Measurements from ENCODE around the gene MICAL2. TPM values are rescaled to one million over a fixed set of nuclear protein-coding genes. Genes with fewer than 3 reads are reported as not detected.
A peak's percentile ranks its signal among the peaks of the same experiment; 100 is the strongest.

MICAL2 gene
- total RNA-seq, 3 donors from 2014 or later: 263 to 384 (median 312) TPM

- intact Hi-C loops (cut with DNase I, micrococcal nuclease): no loop called here
- no peak for TF ChIP-seq CTCF (IDR thresholded peaks at IDR 0.05)
- DNase-seq: no peak
- Histone ChIP-seq H3K4me1 (ENCODE audit: low read depth) (peaks cover 25% of the 10 kb centered on the region), H3K4me3 (no peak overlapping the region), H3K9me3 (no peaks in the 10 kb centered on the region), H3K36me3 (ENCODE audit: low read depth) (no peaks in the 10 kb centered on the region)
- ATAC-seq: no peak
These were observed 65.4 kb downstream of the MICAL2 start for GRCh38 chr11:12175694-12176241.

GRCh38 chr11:12176410-12176809 is 66.0 kb downstream of the MICAL2 start:
- peaks cover 24% of the 10 kb centered on the region for H3K4me1 ChIP-seq (ENCODE audit: low read depth)
- no peak for ATAC-seq

GRCh38 chr11:12177739-12178338 is 67.4 kb downstream of the MICAL2 start:
- peaks cover 16% of the 10 kb centered on the region for H3K4me1 ChIP-seq (ENCODE audit: low read depth)
- ATAC-seq (no peak), DNase-seq (no peak)
- no peaks in the 10 kb centered on the region for H3K9me3 ChIP-seq
- intact Hi-C loops (cut with DNase I, micrococcal nuclease): no loop called here
- no peak for TF ChIP-seq CTCF (IDR thresholded peaks at IDR 0.05)
- no peaks in the 10 kb centered on the region for H3K36me3 ChIP-seq (ENCODE audit: low read depth)
- H3K4me3 ChIP-seq: no peak overlapping the region

More at GRCh38 chr11:12176410-12176809, 66.0 kb downstream of the MICAL2 start:
- H3K9me3 ChIP-seq: no peaks in the 10 kb centered on the region
- intact Hi-C loops (cut with DNase I, micrococcal nuclease): no loop called here
- DNase-seq: no peak
- TF ChIP-seq CTCF (IDR thresholded peaks at IDR 0.05): no peak
- H3K36me3 ChIP-seq (ENCODE audit: low read depth): no peaks in the 10 kb centered on the region
- H3K4me3 ChIP-seq: no peak overlapping the region

GRCh38 chr11:12179019-12179418 is 68.6 kb downstream of the MICAL2 start:
- no peak overlapping the region for H3K4me3 ChIP-seq
- no peaks in the 10 kb centered on the region for H3K9me3 ChIP-seq
- peak; percentile 95 for ATAC-seq
- H3K36me3 ChIP-seq (ENCODE audit: low read depth): no peaks in the 10 kb centered on the region
- intact Hi-C loops (cut with DNase I, micrococcal nuclease): no loop called here
- peak; percentile 71 to 75 (median 74) for DNase-seq
- TF ChIP-seq CTCF (IDR thresholded peaks at IDR 0.05): no peak
- peaks cover 13% of the 10 kb centered on the region for H3K4me1 ChIP-seq (ENCODE audit: low read depth)

- Histone ChIP-seq H3K36me3 (ENCODE audit: low read depth) (no peaks in the 10 kb centered on the region), H3K9me3 (no peaks in the 10 kb centered on the region), H3K4me1 (ENCODE audit: low read depth) (peaks cover 13% of the 10 kb centered on the region), H3K4me3 (no peak overlapping the region)
- TF ChIP-seq CTCF (IDR thresholded peaks at IDR 0.05): no peak
- intact Hi-C loops (cut with DNase I, micrococcal nuclease): no loop called here
- DNase-seq (peak in 1 of 3 donors; percentile 51), ATAC-seq (peak; percentile 76)
These were observed 69.1 kb downstream of the MICAL2 start for GRCh38 chr11:12179531-12179930.
